DMS79 (cell line): ENCODE measurements around the gene LIPG.
A peak's percentile ranks its signal among the peaks of the same experiment; 100 is the strongest.
"Not testable (repeated sequence)": the region's sequence is repeated elsewhere in the genome, so short reads cannot be mapped to it uniquely, and the experiment has no call there.

Experiments
- DNase-seq: peaks from one replicate; lab custom pipeline; 2025; lab: John Stamatoyannopoulos, UW

Gene LIPG

DNA sequence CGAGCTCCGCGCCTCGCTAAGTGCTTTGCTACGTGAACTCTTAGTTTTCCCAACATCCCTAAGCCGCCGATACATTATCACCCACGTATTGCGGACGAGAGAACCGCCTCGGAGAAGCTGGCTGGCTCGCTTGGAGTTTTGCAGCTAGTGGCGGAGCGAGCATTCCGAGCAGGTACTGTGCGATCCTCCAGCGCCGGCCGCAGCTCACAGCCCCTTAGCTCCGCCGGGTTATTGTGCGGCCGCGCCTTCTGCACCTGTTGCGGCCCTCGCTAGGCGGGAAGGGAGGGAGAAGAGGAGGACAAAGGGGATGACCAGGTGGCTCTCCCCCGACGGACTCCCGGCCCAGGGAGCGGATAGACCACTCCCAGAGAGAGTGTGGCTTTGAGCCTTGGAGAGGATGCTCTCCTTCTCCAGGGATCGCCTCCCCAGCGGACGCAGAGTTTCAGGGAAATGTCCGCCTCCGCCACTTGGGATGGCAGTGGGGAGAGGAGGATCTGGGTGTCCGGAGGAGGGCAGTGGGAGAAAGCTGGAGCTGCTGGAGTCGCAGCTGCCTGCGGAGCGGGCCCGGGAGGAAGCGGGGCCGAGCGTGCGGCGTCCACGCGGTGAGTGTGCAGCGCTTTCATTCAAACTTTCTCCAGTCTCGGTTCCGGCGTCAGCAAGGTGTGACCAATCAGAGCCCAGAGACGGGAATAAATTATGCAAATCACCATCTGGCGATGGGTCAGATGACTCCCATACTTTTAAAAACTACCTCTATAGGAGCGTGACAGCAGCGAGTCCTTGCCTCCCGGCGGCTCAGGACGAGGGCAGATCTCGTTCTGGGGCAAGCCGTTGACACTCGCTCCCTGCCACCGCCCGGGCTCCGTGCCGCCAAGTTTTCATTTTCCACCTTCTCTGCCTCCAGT is at the start of gene LIPG:
Gene LIPG, plus strand, starts transcription at position 769 of the 905 bp plus-strand sequence. CDS start 252 bp downstream, outside the sequence.
- DNase-seq: peak; percentile 80

DNA sequence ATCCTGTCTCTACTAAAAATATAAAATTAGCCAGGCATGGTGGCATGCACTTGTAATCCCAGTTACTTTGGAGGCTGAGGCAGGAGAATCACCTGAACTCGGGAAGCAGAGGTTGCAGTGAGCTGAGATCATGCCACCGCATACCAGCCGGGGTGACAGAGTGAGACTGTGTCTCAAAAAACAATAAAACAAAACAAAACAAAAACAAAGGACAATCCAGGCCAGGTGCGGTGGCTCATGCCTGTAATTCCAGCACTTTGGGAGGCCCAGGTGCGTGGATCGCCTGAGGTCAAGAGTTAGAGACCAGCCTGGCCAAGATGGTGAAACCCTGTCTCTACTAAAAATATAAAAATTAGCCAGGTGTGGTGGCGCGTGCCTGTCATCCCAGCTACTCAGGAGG is 49.0 kb upstream of the LIPG start:
- DNase-seq: not testable (repeated sequence)

DNA sequence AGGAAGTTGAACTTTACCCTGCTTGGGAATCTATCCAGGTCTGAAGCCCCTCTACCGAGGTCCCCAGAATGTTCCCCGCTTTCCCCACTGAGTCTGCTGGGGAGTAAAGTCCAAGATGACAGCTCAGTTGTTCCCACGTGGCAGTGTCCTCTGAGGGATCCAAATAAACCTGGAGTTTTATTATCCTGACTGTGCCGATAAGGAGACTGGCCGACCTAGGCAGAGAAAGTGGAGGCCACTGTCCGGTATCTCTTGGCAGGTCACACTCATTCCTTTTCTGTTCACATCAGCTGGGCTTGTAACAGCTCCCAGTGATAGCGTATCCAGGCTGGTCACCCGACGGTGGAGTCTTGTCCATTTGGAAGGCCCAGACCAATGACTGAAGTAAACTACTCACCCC is 47.3 kb upstream of the LIPG start:
- DNase-seq: no peak

- DNase-seq: not testable (repeated sequence)
These were observed 46.9 kb upstream of the LIPG start for GRCh38 chr18:49515003-49515402.

- DNase-seq: no peak
These were observed 46.3 kb upstream of the LIPG start for GRCh38 chr18:49515516-49515915.

- DNase-seq: no peak
These were observed 44.4 kb upstream of the LIPG start for GRCh38 chr18:49517483-49517882.

DNA sequence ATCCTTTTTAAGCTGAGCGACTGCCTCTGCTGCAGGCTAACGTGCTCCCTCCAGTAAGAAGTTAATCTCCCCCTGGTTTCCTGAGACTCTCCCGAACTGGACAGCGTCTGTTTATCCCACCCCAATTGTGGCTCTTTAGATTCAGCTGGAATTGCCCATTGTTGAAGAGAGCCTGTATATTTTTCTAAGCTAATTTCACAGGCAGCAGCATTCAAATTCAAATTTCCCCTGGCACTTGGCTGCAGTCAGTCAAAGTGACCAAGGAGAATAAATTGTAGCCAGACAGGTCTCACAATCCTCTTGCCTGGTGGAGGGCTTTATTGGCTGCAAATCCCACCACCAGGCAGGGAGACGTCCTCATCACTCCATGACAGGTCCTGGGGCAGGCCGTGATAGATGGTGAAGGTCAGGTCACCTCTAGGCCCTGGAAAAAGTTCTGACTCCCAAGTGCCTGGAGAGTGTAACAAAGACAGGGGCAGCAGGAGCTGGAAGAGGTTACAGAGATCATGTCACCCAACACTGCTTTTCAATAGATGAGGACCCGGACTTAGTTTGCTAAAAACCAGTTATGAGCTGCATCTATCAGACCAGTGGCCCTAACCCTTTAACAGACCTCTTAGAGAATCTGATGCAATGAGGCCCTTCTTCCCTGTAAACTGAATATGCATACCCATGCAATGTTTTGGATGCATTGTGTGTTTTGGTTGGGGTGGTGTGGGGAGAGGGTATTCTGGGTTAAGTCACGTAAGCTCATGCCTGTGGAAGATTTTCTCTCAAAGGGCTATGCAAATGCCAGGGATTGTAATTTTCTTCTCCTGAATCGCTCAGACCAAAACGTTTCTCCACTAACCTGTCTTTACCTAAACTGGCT is 42.5 kb upstream of the LIPG start:
- no peak for DNase-seq

- DNase-seq: no peak
These were observed 41.2 kb upstream of the LIPG start for GRCh38 chr18:49520661-49521145.

- DNase-seq: peak; percentile 48
These were observed 40.5 kb upstream of the LIPG start for GRCh38 chr18:49521216-49521835.

DNA sequence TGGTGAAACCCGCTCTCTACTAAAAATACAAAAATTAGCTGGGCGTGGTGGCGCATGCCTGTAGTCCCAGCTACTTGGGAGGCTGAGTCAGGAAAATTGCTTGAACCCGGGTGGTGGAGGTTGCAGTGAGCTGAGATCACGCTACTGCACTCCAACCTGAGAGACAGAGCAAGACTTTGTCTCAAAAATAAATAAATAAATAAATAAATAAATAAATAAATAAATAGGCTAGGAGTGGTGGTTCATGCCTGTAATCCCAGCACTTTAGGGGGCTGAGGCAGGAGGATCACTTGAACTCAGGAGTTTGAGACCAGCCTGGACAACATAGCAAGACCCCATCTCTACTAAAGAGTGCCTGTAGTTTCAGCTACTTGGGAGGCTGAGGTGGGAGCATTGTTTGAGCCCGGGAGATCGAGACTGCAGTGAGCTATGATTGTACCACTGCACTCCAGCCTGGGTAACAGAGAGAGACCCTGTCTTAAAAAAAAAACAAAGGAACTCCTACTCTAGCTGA is 38.2 kb upstream of the LIPG start:
- DNase-seq: not testable (repeated sequence)

GRCh38 chr18:49524349-49524748 is 37.5 kb upstream of the LIPG start:
- no peak for DNase-seq

- no peak for DNase-seq
These were observed 36.9 kb upstream of the LIPG start for GRCh38 chr18:49524951-49525350.

GRCh38 chr18:49525981-49526380 is 35.9 kb upstream of the LIPG start:
- no peak for DNase-seq

DNA sequence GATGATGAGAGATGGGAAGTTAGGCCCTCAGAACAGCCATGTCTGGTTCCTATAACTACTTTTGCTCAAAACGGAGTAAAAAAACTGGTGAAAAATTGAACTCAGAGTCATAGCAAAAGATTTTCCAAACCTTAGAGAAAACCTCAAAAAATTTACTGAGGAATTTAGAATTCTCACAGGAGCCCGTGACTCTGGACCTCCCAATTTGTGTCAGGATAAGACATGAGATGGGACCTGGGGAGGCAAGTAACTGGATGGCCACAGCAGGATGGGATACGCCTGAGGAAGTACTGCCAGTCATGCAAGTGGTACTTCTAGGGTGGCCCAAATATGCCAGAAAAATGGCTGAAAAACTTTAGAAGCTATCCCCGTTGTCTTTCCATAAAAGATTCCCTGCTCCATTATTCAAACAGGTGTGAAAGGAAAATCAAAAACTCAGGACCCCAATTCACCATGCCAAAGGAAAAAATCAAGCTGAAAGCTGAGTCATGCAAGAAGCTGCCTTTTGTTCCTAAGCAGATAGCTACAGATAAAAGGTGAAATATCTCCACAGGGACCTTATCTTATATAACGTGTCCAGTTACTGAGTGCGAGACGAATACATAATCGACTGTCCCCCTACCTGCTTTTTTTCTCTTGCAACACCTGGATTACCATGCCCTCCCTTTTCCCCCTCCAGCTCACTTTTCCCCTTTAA is 34.1 kb upstream of the LIPG start:
- no peak for DNase-seq

DNA sequence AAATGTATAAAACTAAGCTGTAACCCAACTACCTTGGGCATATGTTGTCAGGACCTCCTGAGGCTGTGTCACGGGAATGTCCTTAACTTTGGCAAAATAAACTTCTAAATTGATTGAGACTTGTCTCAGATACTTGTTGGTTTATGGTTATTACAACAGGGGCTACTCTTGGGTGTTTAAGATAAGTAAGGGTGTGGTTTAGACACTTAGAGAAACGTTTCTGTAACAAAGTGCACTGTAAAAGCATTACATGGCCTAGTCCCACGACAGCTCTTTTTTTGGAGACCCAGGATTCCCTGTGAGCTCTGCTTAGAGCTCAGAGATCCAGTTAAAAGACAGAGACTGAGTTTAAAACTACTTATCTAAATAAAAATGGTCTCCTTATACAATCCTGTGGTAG is 32.3 kb upstream of the LIPG start:
- no peak for DNase-seq

GRCh38 chr18:49531678-49532153 is 30.1 kb upstream of the LIPG start:
- DNase-seq: no peak

DNA sequence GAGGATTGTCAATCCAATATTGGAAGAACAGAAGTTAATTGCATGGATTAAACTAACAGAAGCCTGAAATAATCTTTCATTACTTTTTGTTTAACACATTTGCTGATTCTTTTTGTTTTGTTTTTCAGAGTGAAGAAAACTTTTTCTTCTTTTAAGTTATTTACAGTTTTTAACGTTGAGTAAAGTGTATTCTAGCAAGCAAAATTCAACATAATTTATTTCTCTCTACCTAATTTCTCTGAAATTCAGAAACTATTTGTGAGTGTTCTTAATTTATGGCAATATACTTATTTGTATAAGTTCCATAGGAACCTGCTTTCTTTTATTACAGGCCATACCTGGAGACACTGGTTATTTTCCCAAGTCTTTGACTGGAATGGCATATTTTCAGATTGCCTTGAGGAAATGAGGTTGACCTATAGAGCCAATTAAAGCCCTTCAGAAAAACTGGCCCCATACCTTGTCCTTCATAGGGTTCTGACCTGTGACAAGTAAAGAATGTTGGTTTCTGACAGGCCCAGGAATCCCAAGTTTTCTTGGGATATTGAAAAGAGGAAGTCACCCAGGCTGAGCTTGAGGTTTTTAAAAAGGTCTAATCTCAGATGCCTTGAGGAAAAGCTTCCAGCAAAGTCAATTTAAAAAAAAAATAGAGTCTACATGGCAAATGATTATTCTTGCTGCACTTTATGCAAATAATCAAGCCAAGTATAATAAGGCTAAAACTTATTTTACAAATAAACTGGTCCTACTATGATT is 26.8 kb upstream of the LIPG start:
- DNase-seq: no peak

DNA sequence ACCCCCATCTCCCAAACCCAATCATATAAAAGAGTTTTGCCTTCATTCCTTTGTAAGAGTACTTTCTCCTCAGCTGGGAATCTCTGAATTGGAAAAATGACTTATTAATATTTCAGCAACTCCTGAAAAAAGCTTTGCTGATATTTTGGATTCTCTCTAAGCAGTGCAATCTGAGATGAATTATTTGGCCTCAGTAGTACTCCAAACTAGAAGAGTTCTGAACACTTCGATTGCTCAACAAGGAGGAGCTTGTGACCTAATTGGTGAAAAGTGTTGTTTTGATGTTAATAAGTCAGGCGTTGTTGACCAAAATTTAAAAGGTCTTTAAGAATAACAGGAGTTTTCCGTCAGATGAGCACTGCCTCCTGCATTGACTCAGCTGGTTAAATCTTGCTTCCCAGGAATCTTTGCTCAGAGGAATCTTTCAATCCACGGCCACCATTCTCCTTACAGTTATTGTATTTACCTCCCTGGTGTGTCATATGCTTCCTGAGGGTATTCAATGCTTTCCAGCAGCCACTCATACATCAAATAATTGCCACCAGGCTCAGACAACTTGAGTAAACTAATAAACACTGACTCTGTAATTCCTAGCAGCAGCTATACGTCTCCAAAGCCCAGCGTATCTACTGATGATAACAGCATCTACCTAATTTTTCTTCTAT is 24.5 kb upstream of the LIPG start:
- no peak for DNase-seq

GRCh38 chr18:49544362-49544761 is 17.5 kb upstream of the LIPG start:
- no peak for DNase-seq

DNA sequence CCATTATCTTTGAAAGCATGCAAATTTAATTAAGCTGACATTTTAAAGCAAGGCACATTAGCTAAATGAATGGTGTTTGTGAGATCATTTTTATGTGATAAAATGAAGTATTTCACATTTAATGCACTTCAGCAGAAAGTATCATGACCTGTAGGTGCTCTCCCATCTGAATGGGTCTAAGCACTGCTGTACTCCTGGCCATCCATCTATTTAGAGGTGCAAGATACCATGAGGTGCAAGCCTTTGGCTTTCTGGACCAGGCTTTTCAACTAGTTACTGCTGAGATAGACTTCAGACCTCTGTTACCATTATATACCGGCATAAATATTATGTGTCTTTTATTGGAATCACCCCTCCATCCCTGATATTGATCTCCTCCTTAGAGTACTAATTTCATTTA is 15.6 kb upstream of the LIPG start:
- DNase-seq: no peak
